ENCODE data around the gene XRCC2.
"Not testable (repeated sequence)": the region's sequence is repeated elsewhere in the genome, so short reads cannot be mapped to it uniquely, and the experiment has no call there.

Gene XRCC2

GRCh38 chr7:152661479-152661878 lies 14.5 kb downstream of the XRCC2 start:
- TF ChIP-seq POLR2AphosphoS5 (IDR thresholded peaks at IDR 0.05; ENCODE audit: low read depth, low read length) (no peak), POLR2A (IDR thresholded peaks at IDR 0.05; ENCODE audit: low read depth, low read length) (no peak), TAF1 (IDR thresholded peaks at IDR 0.05; ENCODE audit: borderline replicate concordance, low read depth, low read length) (no peak)
- no peak for DNase-seq (ENCODE audit: insufficient read length)
- no peak for FAIRE-seq

- FAIRE-seq (no peak), DNase-seq (ENCODE audit: insufficient read length) (no peak)
- TF ChIP-seq POLR2A (IDR thresholded peaks at IDR 0.05; ENCODE audit: low read depth, low read length) = no peak
These were observed 15.9 kb downstream of the XRCC2 start for GRCh38 chr7:152660021-152660420.

- no peak for FAIRE-seq
- no peak for DNase-seq (ENCODE audit: insufficient read length)
- TF ChIP-seq TAF1 (IDR thresholded peaks at IDR 0.05; ENCODE audit: borderline replicate concordance, low read depth, low read length) (no peak), POLR2AphosphoS5 (IDR thresholded peaks at IDR 0.05; ENCODE audit: low read depth, low read length) (no peak), POLR2A (IDR thresholded peaks at IDR 0.05; ENCODE audit: low read depth, low read length) (no peak)
These were observed 21.0 kb downstream of the XRCC2 start for GRCh38 chr7:152654971-152655370.

GRCh38 chr7:152649220-152649619 lies 26.7 kb downstream of the XRCC2 start:
- FAIRE-seq (no peak), DNase-seq (ENCODE audit: insufficient read length) (no peak)
- TF ChIP-seq TAF1 (IDR thresholded peaks at IDR 0.05; ENCODE audit: borderline replicate concordance, low read depth, low read length) = no peak
- TF ChIP-seq POLR2AphosphoS5 (IDR thresholded peaks at IDR 0.05; ENCODE audit: low read depth, low read length) = no peak
- no peak for TF ChIP-seq POLR2A (IDR thresholded peaks at IDR 0.05; ENCODE audit: low read depth, low read length)

GRCh38 chr7:152647009-152647408 lies 28.9 kb downstream of the XRCC2 start:
- DNase-seq (ENCODE audit: insufficient read length) = no peak
- no peak for TF ChIP-seq TAF1 (IDR thresholded peaks at IDR 0.05; ENCODE audit: borderline replicate concordance, low read depth, low read length)
- no peak for TF ChIP-seq POLR2A (IDR thresholded peaks at IDR 0.05; ENCODE audit: low read depth, low read length)
- TF ChIP-seq POLR2AphosphoS5 (IDR thresholded peaks at IDR 0.05; ENCODE audit: low read depth, low read length) = no peak
- FAIRE-seq = no peak

- DNase-seq (ENCODE audit: insufficient read length); FAIRE-seq: not testable (repeated sequence)
These were observed 29.4 kb downstream of the XRCC2 start for GRCh38 chr7:152646579-152646978.

- FAIRE-seq = no peak
- DNase-seq (ENCODE audit: insufficient read length) = no peak
- TF ChIP-seq POLR2AphosphoS5 (IDR thresholded peaks at IDR 0.05; ENCODE audit: low read depth, low read length) (no peak), POLR2A (IDR thresholded peaks at IDR 0.05; ENCODE audit: low read depth, low read length) (no peak)
These were observed 31.9 kb downstream of the XRCC2 start for GRCh38 chr7:152643979-152644559.

GRCh38 chr7:152641384-152641783 lies 34.6 kb downstream of the XRCC2 start:
- no peak for TF ChIP-seq POLR2A (IDR thresholded peaks at IDR 0.05; ENCODE audit: low read depth, low read length)
- TF ChIP-seq POLR2AphosphoS5 (IDR thresholded peaks at IDR 0.05; ENCODE audit: low read depth, low read length) = no peak
- TF ChIP-seq TAF1 (IDR thresholded peaks at IDR 0.05; ENCODE audit: borderline replicate concordance, low read depth, low read length) = no peak
- FAIRE-seq (no peak), DNase-seq (ENCODE audit: insufficient read length) (no peak)

GRCh38 chr7:152640829-152641228 lies 35.1 kb downstream of the XRCC2 start:
- TF ChIP-seq POLR2A (IDR thresholded peaks at IDR 0.05; ENCODE audit: low read depth, low read length) (no peak), TAF1 (IDR thresholded peaks at IDR 0.05; ENCODE audit: borderline replicate concordance, low read depth, low read length) (no peak), POLR2AphosphoS5 (IDR thresholded peaks at IDR 0.05; ENCODE audit: low read depth, low read length) (no peak)
- no peak for FAIRE-seq
- DNase-seq (ENCODE audit: insufficient read length) = no peak

- DNase-seq (ENCODE audit: insufficient read length) = no peak
- no peak for FAIRE-seq
- TF ChIP-seq TAF1 (IDR thresholded peaks at IDR 0.05; ENCODE audit: borderline replicate concordance, low read depth, low read length) = no peak
- no peak for TF ChIP-seq POLR2A (IDR thresholded peaks at IDR 0.05; ENCODE audit: low read depth, low read length)
- no peak for TF ChIP-seq POLR2AphosphoS5 (IDR thresholded peaks at IDR 0.05; ENCODE audit: low read depth, low read length)
These were observed 37.9 kb downstream of the XRCC2 start for GRCh38 chr7:152637920-152638580.

- TF ChIP-seq POLR2AphosphoS5 (IDR thresholded peaks at IDR 0.05; ENCODE audit: low read depth, low read length) = no peak
- no peak for TF ChIP-seq TAF1 (IDR thresholded peaks at IDR 0.05; ENCODE audit: borderline replicate concordance, low read depth, low read length)
- no peak for TF ChIP-seq POLR2A (IDR thresholded peaks at IDR 0.05; ENCODE audit: low read depth, low read length)
- FAIRE-seq = no peak
- no peak for DNase-seq (ENCODE audit: insufficient read length)
These were observed 38.8 kb downstream of the XRCC2 start for GRCh38 chr7:152637161-152637560.

GRCh38 chr7:152636441-152636840 lies 39.5 kb downstream of the XRCC2 start:
- no peak for TF ChIP-seq POLR2A (IDR thresholded peaks at IDR 0.05; ENCODE audit: low read depth, low read length)
- no peak for TF ChIP-seq TAF1 (IDR thresholded peaks at IDR 0.05; ENCODE audit: borderline replicate concordance, low read depth, low read length)
- no peak for TF ChIP-seq POLR2AphosphoS5 (IDR thresholded peaks at IDR 0.05; ENCODE audit: low read depth, low read length)
- FAIRE-seq (no peak), DNase-seq (ENCODE audit: insufficient read length) (no peak)

GRCh38 chr7:152633504-152633903 lies 42.4 kb downstream of the XRCC2 start:
- no peak for FAIRE-seq
- TF ChIP-seq TAF1 (IDR thresholded peaks at IDR 0.05; ENCODE audit: borderline replicate concordance, low read depth, low read length) (no peak), POLR2A (IDR thresholded peaks at IDR 0.05; ENCODE audit: low read depth, low read length) (no peak), POLR2AphosphoS5 (IDR thresholded peaks at IDR 0.05; ENCODE audit: low read depth, low read length) (no peak)
- no peak for DNase-seq (ENCODE audit: insufficient read length)
